ENCODE data around the gene JPH2.

JPH2 gene

GRCh38 chr20:44126445-44126844 is 60.5 kb downstream of the JPH2 start:
- DNase-seq (ENCODE audit: low read depth in 2 of 2, low spot score in 1 of 2) = no peak

- no peak for DNase-seq (ENCODE audit: low read depth in 2 of 2, low spot score in 1 of 2)
Measured at GRCh38 chr20:44125332-44126127, 61.5 kb downstream of the JPH2 start.

- no peak for DNase-seq (ENCODE audit: low read depth in 2 of 2, low spot score in 1 of 2)
Measured at GRCh38 chr20:44123874-44124535, 63.0 kb downstream of the JPH2 start.

GRCh38 chr20:44123251-44123650 is 63.7 kb downstream of the JPH2 start:
- no peak for DNase-seq (ENCODE audit: low read depth in 2 of 2, low spot score in 1 of 2)

GRCh38 chr20:44120676-44121425 is 66.1 kb downstream of the JPH2 start:
- DNase-seq (ENCODE audit: low read depth in 2 of 2, low spot score in 1 of 2) = no peak

- DNase-seq (ENCODE audit: low read depth in 2 of 2, low spot score in 1 of 2) = no peak
Measured at GRCh38 chr20:44118185-44119033, 68.6 kb downstream of the JPH2 start.

GRCh38 chr20:44117296-44118184 is 69.4 kb downstream of the JPH2 start:
- DNase-seq (ENCODE audit: low read depth in 2 of 2, low spot score in 1 of 2) = no peak

GRCh38 chr20:44115762-44116644 is 71.0 kb downstream of the JPH2 start:
- no peak for DNase-seq (ENCODE audit: low read depth in 2 of 2, low spot score in 1 of 2)

- no peak for DNase-seq (ENCODE audit: low read depth in 2 of 2, low spot score in 1 of 2)
Measured at GRCh38 chr20:44115181-44115580, 71.8 kb downstream of the JPH2 start.

- DNase-seq (ENCODE audit: low read depth in 2 of 2, low spot score in 1 of 2) = no peak
Measured at GRCh38 chr20:44113618-44114376, 73.2 kb downstream of the JPH2 start.

GRCh38 chr20:44112889-44113617 is 73.9 kb downstream of the JPH2 start:
- no peak for DNase-seq (ENCODE audit: low read depth in 2 of 2, low spot score in 1 of 2)

- no peak for DNase-seq (ENCODE audit: low read depth in 2 of 2, low spot score in 1 of 2)
Measured at GRCh38 chr20:44112456-44112855, 74.5 kb downstream of the JPH2 start.

- no peak for DNase-seq (ENCODE audit: low read depth in 2 of 2, low spot score in 1 of 2)
Measured at GRCh38 chr20:44111712-44112335, 75.2 kb downstream of the JPH2 start.

- no peak for DNase-seq (ENCODE audit: low read depth in 2 of 2, low spot score in 1 of 2)
Measured at GRCh38 chr20:44110816-44111568, 76.0 kb downstream of the JPH2 start.

- no peak for DNase-seq (ENCODE audit: low read depth in 2 of 2, low spot score in 1 of 2)
Measured at GRCh38 chr20:44109951-44110361, 77.0 kb downstream of the JPH2 start.

- no peak for DNase-seq (ENCODE audit: low read depth in 2 of 2, low spot score in 1 of 2)
Measured at GRCh38 chr20:44106615-44107014, 80.4 kb downstream of the JPH2 start.

All from stimulated activated CD8-positive, alpha-beta memory T cell treated with anti-CD3 and anti-CD28 coated beads, Interleukin-4, amount 100 ng/mL, for 1 hour (primary cell).